Left ventricle myocardium superior (tissue), 1 donor: ENCODE data around the gene CHST9. TPM values are rescaled to one million over a fixed set of nuclear protein-coding genes. Genes with fewer than 3 reads are reported as not detected.
"Not testable (repeated sequence)": the region's sequence is repeated elsewhere in the genome, so short reads cannot be mapped to it uniquely, and the experiment has no call there.

ENCODE experiments used
- ATAC-seq: fragments of 200-7000 bp; cut with Tn5 transposase; one replicate; pipeline ENCODE4 v1.9.1; 2020; ENCODE audit warnings: mild to moderate bottlenecking, moderate library complexity
- DNase-seq: peaks from one replicate; pipeline ENCODE4 v3.0.0-alpha.2; 2020
- intact Hi-C: fragments of 100-400 bp; cut with micrococcal nuclease; formaldehyde crosslinking; loops from one replicate; pipeline ENCODE4 v1.11.0; 2022
- total RNA-seq: library from RNA; stranded (reverse); fragmentation: NEBNext Ultra II Directional; extraction: Animal tissue kit (Norgen Biotek cat#: 25700); gene quantifications from one replicate; pipeline ENCODE4 v1.2.1, GENCODE V29; 2021
- donor health status: DM: no; HTN: yes; CAD: no; lungs with severe emphysema.

Gene CHST9
- total RNA-seq, 1 donor from 2014 or later, result 7.0 TPM

DNA sequence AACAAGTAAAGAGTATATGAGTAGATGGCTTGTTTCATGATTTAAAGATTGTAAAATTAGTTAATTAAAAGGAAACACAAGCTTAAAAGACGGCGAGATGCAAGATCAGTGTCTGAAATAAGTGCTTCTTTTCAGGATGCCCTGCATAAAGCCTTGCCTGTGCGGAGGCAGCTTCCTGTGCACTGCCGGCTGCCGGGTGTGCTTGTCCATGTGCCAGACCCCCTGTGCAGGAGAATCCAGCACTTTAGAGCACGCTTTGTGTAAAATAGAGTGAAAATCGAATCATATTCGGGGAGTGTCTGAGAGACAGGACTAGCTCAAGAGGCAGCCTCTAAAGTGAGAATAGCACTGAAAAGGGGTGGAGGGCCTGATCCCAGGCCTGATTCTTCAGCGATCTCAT, 154.7 kb downstream of the CHST9 start:
- intact Hi-C loops, result no loop called here
- DNase-seq (no peak), ATAC-seq (no peak)

- no peak for DNase-seq
- ATAC-seq, result no peak
- intact Hi-C loops, result loop anchor here (10.0 kb wide), 1 partner anchor 582 kb away; no protein-coding TSS in a partner anchor
Observed at GRCh38 chr18:27022477-27022876, 162.6 kb downstream of the CHST9 start.

- ATAC-seq, result no peak
- intact Hi-C loops, result loop anchor here (2.0 to 5.0 kb wide), 2 partner anchors 169 to 281 kb away; partner anchors contain the start of gene CHST9
Observed at GRCh38 chr18:27017901-27018500, 167.1 kb downstream of the CHST9 start.

GRCh38 chr18:27014841-27015240, 170.3 kb downstream of the CHST9 start:
- ATAC-seq (no peak), DNase-seq (no peak)
- intact Hi-C loops, result loop anchor here (5.0 kb wide), 1 partner anchor 172 kb away; the partner anchor contains the start of gene CHST9

More at GRCh38 chr18:27017901-27018500, 167.1 kb downstream of the CHST9 start:
- no peak for DNase-seq

DNA sequence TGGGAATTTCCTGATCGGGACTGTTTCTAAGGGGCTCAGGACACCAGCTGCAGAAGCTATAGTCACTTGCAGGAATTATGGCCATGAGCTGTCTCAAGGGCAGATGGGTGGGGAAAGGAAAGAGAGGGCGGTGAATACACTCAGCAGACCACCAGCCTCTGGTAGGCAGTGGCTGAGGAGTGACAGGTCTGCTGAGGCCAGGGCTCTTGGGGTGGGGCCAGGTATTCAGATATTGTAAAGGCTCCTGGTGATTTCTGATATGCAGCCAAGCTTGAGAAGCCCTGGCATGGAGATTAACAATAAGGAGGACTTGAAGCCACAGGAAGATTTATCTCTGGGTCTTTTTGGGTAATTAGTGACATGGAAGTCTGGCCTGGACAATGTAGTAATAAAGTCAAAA, 174.3 kb downstream of the CHST9 start:
- intact Hi-C loops, result no loop called here
- ATAC-seq (no peak), DNase-seq (no peak)

DNA sequence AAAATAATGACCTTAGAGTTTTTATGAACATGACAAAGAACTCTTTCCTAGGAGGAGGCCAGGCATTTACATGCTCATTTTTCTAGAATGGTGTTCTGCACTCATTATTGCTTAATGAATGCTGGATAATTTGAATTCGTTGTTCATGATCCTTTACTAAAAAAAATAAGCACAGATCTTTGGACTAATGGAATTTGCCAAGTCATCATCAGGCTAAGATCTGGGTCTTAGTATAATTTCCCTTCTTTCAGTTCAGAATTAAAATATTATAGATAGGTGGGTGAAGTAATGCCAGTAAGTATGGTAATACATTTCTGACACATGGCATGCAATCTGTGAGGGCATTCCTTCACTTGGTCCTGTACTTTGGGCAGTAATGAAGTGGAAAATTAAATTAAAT, 175.8 kb downstream of the CHST9 start:
- DNase-seq, result no peak
- intact Hi-C loops, result no loop called here

GRCh38 chr18:27008575-27008974, 176.5 kb downstream of the CHST9 start:
- DNase-seq (no peak), ATAC-seq (no peak)
- intact Hi-C loops, result no loop called here

More for the DNA sequence above, 175.8 kb downstream of the CHST9 start:
- ATAC-seq, result no peak

- no peak for DNase-seq
- no peak for ATAC-seq
- intact Hi-C loops, result no loop called here
Observed at GRCh38 chr18:27007880-27008279, 177.2 kb downstream of the CHST9 start.

DNA sequence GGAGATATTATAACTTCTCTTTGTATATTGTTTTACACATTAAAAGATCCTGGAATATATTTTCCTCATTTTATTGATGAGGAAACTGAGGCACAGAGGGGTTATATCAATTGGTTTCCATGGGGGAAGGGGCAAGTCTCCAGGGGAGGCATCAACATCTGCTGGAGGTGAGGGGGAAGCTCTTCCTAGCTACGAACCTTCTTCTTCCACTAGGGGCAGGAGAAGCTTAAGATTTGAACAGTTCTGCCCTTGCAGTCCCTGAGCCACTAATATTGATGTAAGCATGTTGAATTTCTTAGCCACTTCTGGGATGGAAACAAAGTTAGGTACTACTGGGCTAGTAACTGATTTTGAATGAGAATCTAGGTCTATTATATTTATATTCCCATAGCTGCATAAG, 179.5 kb downstream of the CHST9 start:
- intact Hi-C loops, result no loop called here
- DNase-seq, result no peak
- no peak for ATAC-seq

DNA sequence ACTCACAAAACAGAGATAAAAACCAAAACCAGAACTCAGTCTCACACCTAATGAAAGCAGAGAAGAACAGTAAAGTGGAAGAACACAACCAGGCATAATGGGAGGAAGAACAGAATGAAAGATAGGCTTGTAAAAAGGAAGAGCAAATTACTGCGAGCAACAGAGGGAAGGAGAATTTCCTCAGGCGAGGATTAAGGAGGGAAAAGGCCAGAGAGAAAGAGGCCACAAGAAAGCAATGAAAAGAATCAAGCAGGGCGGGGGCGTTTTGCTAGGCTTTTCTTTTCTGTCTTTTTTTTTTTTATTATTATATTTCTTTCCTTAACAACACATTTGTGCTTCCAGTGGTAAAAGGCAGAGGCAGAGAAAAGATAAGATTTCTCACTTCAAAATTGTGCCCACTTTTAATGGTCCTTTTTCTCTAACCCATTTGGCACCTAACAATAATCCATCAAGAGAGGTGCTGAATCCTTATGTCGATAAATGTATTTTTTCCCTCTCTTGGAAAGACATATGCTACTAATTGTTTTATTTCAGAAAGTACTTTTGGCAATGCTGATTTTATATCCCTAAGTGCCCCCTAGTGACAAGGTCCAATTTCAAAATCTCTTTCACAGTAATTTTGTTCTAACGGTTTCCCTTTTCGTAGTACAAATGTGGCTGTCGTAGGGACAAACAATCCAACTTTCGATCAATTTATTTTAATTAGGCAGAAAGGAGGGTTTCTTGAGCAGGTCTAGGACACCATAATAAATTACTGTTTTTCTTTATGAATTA, 180.9 kb downstream of the CHST9 start:
- ATAC-seq, result no peak
- intact Hi-C loops, result no loop called here
- DNase-seq, result no peak

- ATAC-seq, result no peak
- intact Hi-C loops, result loop anchor here (10.0 kb wide), 1 partner anchor 185 kb away; no protein-coding TSS in a partner anchor
- no peak for DNase-seq
Observed at GRCh38 chr18:26999797-27000196, 185.3 kb downstream of the CHST9 start.

DNA sequence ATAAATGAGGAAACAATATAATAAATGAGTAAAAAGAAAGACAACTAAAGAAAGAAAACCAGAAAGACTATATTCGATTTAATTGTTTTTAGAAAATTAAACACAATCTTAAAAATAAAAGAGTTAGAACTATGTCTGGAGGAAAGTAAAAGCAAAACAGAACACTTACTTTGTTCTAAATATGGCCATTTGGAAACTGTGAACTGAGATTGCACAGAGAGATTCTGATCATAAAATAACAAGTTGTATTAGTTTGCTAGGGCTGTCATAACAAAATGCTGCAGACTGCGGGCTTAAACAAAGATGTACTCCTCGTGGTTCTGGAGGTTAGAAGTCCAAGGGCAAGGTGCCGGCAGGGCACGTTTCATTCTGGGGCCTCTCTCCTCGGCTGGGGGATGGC, 191.5 kb downstream of the CHST9 start:
- intact Hi-C loops, result loop anchor here (10.0 kb wide), 1 partner anchor 179 kb away; no protein-coding TSS in a partner anchor
- ATAC-seq (no peak), DNase-seq (no peak)

DNA sequence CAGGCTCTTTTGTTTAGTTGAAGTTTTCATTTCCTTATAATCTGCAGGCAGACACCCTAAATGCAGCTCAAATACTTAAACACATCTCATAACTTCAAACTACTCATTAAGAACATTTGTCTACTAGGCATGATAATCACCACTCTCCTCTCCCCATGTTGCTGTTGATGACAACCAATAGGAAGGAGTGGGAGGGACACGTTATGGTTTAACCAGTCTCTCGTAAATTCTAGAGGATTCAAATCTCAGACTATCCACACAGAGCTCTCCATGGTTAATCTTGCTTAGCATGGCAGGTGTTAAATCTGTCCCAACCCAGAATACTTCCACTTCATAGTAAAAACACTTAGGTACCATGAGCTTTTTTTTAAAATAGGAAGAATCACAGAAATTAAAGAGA, 192.2 kb downstream of the CHST9 start:
- intact Hi-C loops, result loop anchor here (10.0 kb wide), 1 partner anchor 178 kb away; no protein-coding TSS in a partner anchor
- ATAC-seq (no peak), DNase-seq (no peak)

GRCh38 chr18:26989842-26990241, 195.3 kb downstream of the CHST9 start:
- no peak for ATAC-seq
- DNase-seq, result no peak
- intact Hi-C loops, result loop anchor here (10.0 kb wide), 1 partner anchor 175 kb away; no protein-coding TSS in a partner anchor

- intact Hi-C loops, result no loop called here
- no peak for ATAC-seq
- DNase-seq, result no peak
Observed at GRCh38 chr18:26981360-26982082, 203.6 kb downstream of the CHST9 start.

DNA sequence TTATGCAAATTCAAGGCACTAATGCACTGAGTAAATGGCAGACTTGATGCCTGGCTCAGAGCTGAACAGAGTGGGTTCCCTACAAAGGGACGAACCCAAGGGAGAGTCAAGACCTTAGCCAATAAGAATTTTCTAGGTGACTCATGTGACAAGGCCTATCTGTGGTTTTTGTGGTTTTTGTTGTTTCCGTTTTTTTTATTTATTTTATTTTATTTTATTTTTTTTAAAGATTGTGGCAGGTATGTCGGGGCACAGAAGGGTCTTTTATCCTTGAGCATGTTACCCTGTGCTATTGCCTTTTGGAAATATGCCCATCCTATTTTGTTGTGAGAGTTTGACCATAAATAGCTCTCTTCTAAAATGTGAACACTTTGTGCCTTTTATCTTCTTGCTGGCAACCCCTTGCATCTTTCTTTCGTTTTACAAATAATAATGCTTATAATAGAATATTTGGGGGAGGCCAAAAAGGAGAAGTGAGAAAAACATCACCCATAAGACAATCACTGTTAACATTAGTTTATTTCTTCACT, 206.2 kb downstream of the CHST9 start:
- intact Hi-C loops, result no loop called here
- DNase-seq, result no peak

DNA sequence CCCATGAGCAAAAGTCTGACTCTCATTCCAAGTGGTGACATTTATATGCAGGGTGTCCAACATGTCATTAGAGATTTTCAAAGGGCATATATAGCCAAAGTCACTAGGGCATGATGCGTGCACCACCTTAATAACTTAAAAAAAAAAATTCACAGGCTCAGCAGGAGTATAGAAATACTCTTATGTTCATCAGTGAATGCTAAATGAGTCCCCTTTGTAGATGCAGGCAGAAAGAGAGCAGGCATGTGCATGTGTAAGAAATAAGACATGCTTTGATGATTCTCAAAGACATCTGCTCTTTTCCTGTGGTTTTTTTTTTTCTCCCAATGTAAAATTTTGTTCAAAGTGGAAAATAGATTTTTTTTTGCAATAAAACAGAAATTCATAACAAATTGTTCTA, 207.3 kb downstream of the CHST9 start:
- intact Hi-C loops, result no loop called here
- no peak for DNase-seq
- no peak for ATAC-seq

More for the DNA sequence above, 206.2 kb downstream of the CHST9 start:
- ATAC-seq, result no peak

DNA sequence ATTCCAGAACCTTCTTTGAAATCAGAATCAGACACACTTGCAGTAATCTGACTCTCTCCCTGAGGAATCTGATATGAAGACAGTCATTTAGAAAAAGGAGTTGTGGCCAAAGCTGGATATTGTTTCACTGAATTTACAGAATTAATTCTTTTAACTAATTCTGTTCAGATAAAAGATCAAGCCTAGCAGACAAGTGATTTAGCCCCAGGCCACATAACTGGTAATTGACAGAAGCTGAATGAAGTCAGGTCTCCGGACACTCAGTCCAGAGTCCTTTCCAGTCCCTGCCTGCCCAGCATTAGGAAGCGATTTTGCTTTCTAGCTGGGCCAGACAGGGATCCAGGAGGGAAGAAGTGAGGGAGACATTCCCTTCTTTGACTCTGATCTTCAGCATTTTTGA, 208.9 kb downstream of the CHST9 start:
- intact Hi-C loops, result no loop called here
- no peak for ATAC-seq
- DNase-seq, result no peak

GRCh38 chr18:26972549-26972948, 212.6 kb downstream of the CHST9 start:
- intact Hi-C loops, DNase-seq, ATAC-seq: not testable (repeated sequence)
